ENCODE data around the gene GRIFIN. TPM values are rescaled to one million over a fixed set of nuclear protein-coding genes. Genes with fewer than 3 reads are reported as not detected.

GRIFIN gene
- polyA plus RNA-seq, 1 of the 3 experiments (the other 2 are of a cell fraction), result not detected

DNA sequence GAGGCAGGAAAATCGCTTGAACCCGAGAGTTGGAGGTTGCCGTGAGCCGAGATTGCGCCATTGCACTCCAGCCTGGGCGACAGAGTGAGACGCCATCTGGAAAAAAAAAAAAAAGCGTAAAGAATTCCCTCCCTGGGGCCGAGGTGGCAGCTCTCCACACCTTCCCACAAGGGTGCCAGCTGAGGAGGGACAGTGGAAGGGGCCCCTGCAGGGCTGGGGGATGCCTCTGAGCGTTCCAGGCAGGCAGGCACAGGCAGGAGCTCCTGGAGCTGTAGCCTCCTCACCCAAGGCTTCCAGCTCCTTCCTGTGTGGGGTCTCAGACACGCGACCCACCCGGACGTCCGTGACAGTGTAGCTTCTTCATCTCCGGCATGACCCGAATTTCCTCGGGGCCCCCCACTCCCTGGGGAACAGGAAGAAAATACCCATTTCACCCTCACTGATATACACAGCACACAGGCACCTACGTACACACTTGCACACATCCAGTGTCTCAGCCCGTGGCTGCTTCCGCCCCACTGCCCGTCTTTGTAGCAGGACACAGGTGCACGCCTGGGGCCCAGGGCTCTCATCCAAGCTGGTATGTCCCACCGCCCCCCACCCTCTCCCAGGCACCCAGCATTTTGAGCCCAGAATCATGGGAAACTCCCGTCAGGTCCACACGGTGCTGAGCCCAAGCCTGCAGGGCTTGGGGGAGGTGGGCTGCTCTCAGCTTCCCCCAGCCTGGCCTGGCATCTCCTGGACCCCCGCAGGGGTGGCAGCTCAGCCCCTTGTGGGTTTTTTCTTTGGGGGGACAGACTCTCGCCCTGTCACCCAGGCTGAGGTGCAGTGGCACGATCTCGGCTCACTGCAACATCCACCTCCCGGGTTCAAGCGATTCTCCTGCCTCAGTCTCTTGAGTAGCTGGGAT is 25.7 kb downstream of the GRIFIN start:
- H3K9ac ChIP-seq, result no peak overlapping the region
- H3K4me3 ChIP-seq (ENCODE audit: low read depth in 2 of 2, low read length in 1 of 2), result no peak overlapping the region
- no peaks in the 10 kb centered on the region for H3F3A ChIP-seq (replicated peaks; ENCODE audit: insufficient read depth)
- H3K36me3 ChIP-seq (replicated peaks in 1 of 2; ENCODE audit: control insufficient read depth in 1 of 2, insufficient read depth in 2 of 2, low read length in 1 of 2), result no peaks in the 10 kb centered on the region
- H3K27ac ChIP-seq (ENCODE audit: low read depth in 2 of 2, low read length in 1 of 2), result no peak overlapping the region
- CTCF ChIA-PET, result interaction anchor here (0.6 to 14.5 kb wide), 70 partner anchors 8 to 863 kb away, joined by 3 to 270 read pairs (median 4); partner anchors contain the start of genes BRAT1, CHST12, GRIFIN and IQCE
- peak; percentile 41 for DNase-seq
- H3K79me2 ChIP-seq (ENCODE audit: insufficient read depth), result no peaks in the 10 kb centered on the region
- no peaks in the 10 kb centered on the region for H3K27me3 ChIP-seq (ENCODE audit: insufficient read depth)
- no peaks in the 10 kb centered on the region for H3K9me3 ChIP-seq
- TF ChIP-seq RXRA (IDR thresholded peaks at IDR 0.05; ENCODE audit: borderline replicate concordance, low read depth), result no peak
- no peak for TF ChIP-seq MXI1 (IDR thresholded peaks at IDR 0.05; ENCODE audit: low read depth, low read length)
- TF ChIP-seq NRF1 (IDR thresholded peaks at IDR 0.05; ENCODE audit: low read depth, low read length), result no peak
- no peak for TF ChIP-seq CHD2 (IDR thresholded peaks at IDR 0.05; ENCODE audit: low read length, partially characterized antibody)
- no peak for TF ChIP-seq IRF3 (IDR thresholded peaks at IDR 0.05; ENCODE audit: low read depth, low read length)
- no peak for TF ChIP-seq ELF1 (IDR thresholded peaks at IDR 0.05)
- TF ChIP-seq USF2 (IDR thresholded peaks at IDR 0.05; ENCODE audit: borderline replicate concordance, low read depth, low read length), result no peak
- TF ChIP-seq EP300 (IDR thresholded peaks at IDR 0.05; ENCODE audit: borderline replicate concordance in 1 of 2, low read depth in 1 of 2, low read length in 1 of 2), result no peak
- TF ChIP-seq GABPA (IDR thresholded peaks at IDR 0.05; ENCODE audit: low read depth), result no peak
- TF ChIP-seq FOSL2 (IDR thresholded peaks at IDR 0.05; ENCODE audit: borderline replicate concordance, low read depth), result no peak
- TF ChIP-seq FOXJ3 (CRISPR knock-in tag; IDR thresholded peaks at IDR 0.05), result no peak
- no peak for TF ChIP-seq TCF12 (IDR thresholded peaks at IDR 0.05)
- TF ChIP-seq MAX (IDR thresholded peaks at IDR 0.05; ENCODE audit: low read depth), result no peak
- H3K9me2 ChIP-seq, result no peaks in the 10 kb centered on the region
- no peak overlapping the region for H2AFZ ChIP-seq (ENCODE audit: low read depth)
- H3K4me1 ChIP-seq (ENCODE audit: control insufficient read depth in 1 of 2, insufficient read depth in 2 of 2, low read depth in 1 of 2, low read length in 1 of 2), result peaks cover 0 to 8% of the 10 kb centered on the region in 2 experiments; a peak in 2 of 4 replicates
- WGBS (ENCODE audit: low lambda C conversion rate), result 45% methylated on average over 30 of the region's 32 CpGs
- POLR2A ChIA-PET, result interaction anchor here (1.2 to 1.5 kb wide), 3 partner anchors 15 to 194 kb away, joined by 3 to 4 read pairs (median 4); no protein-coding TSS in a partner anchor
- H3K4me2 ChIP-seq, result no peak overlapping the region
- H4K20me1 ChIP-seq (ENCODE audit: insufficient read depth), result no peaks in the 10 kb centered on the region

GRCh38 chr7:2446676-2447075 is 29.5 kb downstream of the GRIFIN start:
- 92% methylated on average over 10 of the region's 10 CpGs for WGBS (ENCODE audit: low lambda C conversion rate)
- no peak overlapping the region for H3K27ac ChIP-seq (ENCODE audit: low read depth in 2 of 2, low read length in 1 of 2)
- no peaks in the 10 kb centered on the region for H4K20me1 ChIP-seq (ENCODE audit: insufficient read depth)
- no peak overlapping the region for H3K4me2 ChIP-seq
- H2AFZ ChIP-seq (ENCODE audit: low read depth), result no peak overlapping the region
- H3K79me2 ChIP-seq (ENCODE audit: insufficient read depth), result no peaks in the 10 kb centered on the region
- H3K9me2 ChIP-seq, result no peaks in the 10 kb centered on the region
- no peaks in the 10 kb centered on the region for H3K36me3 ChIP-seq (replicated peaks in 1 of 2; ENCODE audit: control insufficient read depth in 1 of 2, insufficient read depth in 2 of 2, low read length in 1 of 2)
- H3F3A ChIP-seq (replicated peaks; ENCODE audit: insufficient read depth), result no peaks in the 10 kb centered on the region
- no peaks in the 10 kb centered on the region for H3K27me3 ChIP-seq (ENCODE audit: insufficient read depth)
- no peak for DNase-seq
- ChIA-PET CTCF (interaction anchor here (0.6 to 14.5 kb wide), 3 partner anchors 13 to 305 kb away, joined by 3 to 270 read pairs (median 5); no protein-coding TSS in a partner anchor), POLR2A (no interaction called here)
- no peak overlapping the region for H3K4me3 ChIP-seq (ENCODE audit: low read depth in 2 of 2, low read length in 1 of 2)
- no peak overlapping the region for H3K9ac ChIP-seq
- H3K4me1 ChIP-seq (ENCODE audit: control insufficient read depth in 1 of 2, insufficient read depth in 2 of 2, low read depth in 1 of 2, low read length in 1 of 2), result peaks cover 0 to 3% of the 10 kb centered on the region in 2 experiments; a peak in 2 of 4 replicates
- H3K9me3 ChIP-seq, result no peaks in the 10 kb centered on the region
- TF ChIP-seq, protein P1, sequence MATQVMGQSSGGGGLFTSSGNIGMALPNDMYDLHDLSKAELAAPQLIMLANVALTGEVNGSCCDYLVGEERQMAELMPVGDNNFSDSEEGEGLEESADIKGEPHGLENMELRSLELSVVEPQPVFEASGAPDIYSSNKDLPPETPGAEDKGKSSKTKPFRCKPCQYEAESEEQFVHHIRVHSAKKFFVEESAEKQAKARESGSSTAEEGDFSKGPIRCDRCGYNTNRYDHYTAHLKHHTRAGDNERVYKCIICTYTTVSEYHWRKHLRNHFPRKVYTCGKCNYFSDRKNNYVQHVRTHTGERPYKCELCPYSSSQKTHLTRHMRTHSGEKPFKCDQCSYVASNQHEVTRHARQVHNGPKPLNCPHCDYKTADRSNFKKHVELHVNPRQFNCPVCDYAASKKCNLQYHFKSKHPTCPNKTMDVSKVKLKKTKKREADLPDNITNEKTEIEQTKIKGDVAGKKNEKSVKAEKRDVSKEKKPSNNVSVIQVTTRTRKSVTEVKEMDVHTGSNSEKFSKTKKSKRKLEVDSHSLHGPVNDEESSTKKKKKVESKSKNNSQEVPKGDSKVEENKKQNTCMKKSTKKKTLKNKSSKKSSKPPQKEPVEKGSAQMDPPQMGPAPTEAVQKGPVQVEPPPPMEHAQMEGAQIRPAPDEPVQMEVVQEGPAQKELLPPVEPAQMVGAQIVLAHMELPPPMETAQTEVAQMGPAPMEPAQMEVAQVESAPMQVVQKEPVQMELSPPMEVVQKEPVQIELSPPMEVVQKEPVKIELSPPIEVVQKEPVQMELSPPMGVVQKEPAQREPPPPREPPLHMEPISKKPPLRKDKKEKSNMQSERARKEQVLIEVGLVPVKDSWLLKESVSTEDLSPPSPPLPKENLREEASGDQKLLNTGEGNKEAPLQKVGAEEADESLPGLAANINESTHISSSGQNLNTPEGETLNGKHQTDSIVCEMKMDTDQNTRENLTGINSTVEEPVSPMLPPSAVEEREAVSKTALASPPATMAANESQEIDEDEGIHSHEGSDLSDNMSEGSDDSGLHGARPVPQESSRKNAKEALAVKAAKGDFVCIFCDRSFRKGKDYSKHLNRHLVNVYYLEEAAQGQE (IDR thresholded peaks at IDR 0.05; ENCODE audit: low read depth, low read length), result no peak
- TF ChIP-seq FOSL2 (IDR thresholded peaks at IDR 0.05; ENCODE audit: borderline replicate concordance, low read depth) (no peak), FOXJ3 (CRISPR knock-in tag; IDR thresholded peaks at IDR 0.05) (no peak), TAF1 (IDR thresholded peaks at IDR 0.05; ENCODE audit: borderline replicate concordance, low read depth, low read length) (no peak), TCF12 (IDR thresholded peaks at IDR 0.05) (no peak), NRF1 (IDR thresholded peaks at IDR 0.05; ENCODE audit: low read depth, low read length) (no peak), RFX5 (IDR thresholded peaks at IDR 0.05; ENCODE audit: low read length) (no peak), USF2 (IDR thresholded peaks at IDR 0.05; ENCODE audit: borderline replicate concordance, low read depth, low read length) (no peak), RAD21 (IDR thresholded peaks at IDR 0.05; ENCODE audit: low read length) (no peak), RXRA (IDR thresholded peaks at IDR 0.05; ENCODE audit: borderline replicate concordance, low read depth) (no peak), EZH2phosphoT487 (IDR thresholded peaks at IDR 0.05; ENCODE audit: borderline replicate concordance, low read depth) (no peak)

Measured in SK-N-SH (cell line).